ENCODE results near the gene KCNMB1. TPM values are rescaled to one million over a fixed set of nuclear protein-coding genes. Genes with fewer than 3 reads are reported as not detected.

The KCNMB1 gene
- polyA plus RNA-seq, 1 donor (not counting 4 experiments of a cell fraction or from before 2014, with no cell fraction given): not detected

DNA sequence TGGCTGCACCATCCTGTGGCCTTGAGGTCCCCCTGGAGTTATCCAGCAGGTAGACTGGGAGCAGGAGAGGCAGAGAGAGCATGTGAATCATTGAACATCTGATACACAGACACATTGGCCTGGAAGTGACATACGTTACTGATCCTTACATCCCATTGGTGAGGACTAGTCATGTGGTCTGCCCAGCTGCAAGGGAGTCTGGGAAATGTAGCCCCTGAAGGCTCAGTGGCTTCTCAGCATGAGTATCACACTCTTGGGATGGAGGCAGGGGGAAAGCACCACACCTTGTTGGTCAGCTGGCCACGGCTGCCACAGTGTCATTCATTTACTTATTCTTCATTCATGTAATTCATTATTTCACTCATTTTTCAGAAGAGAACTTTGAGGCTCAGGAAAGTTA lies 13.3 kb upstream of the KCNMB1 start:
- Histone ChIP-seq H3K27ac (ENCODE audit: control insufficient read depth, insufficient read depth, low read length) (no peak overlapping the region), H3K36me3 (ENCODE audit: control insufficient read depth in 2 of 2, extremely low read depth in 1 of 2, insufficient read depth in 2 of 2, low read length in 2 of 2) (no peaks in the 10 kb centered on the region), H3K79me2 (ENCODE audit: control insufficient read depth, insufficient read depth, low read length) (no peaks in the 10 kb centered on the region), H3K4me2 (ENCODE audit: control insufficient read depth, extremely low read depth, insufficient read depth, low read depth, low read length) (no peak overlapping the region), H3K4me3 (ENCODE audit: control insufficient read depth in 2 of 3, extremely low read depth in 1 of 3, insufficient read depth in 2 of 3, low read depth in 1 of 3, low read length in 3 of 3) (no peak overlapping the region), H3K9me3 (ENCODE audit: control insufficient read depth, low read depth, low read length) (no peaks in the 10 kb centered on the region), H3K9ac (ENCODE audit: control insufficient read depth, extremely low read depth, insufficient read depth, low read length) (no peak overlapping the region), H4K20me1 (ENCODE audit: control insufficient read depth, extremely low read depth, insufficient read depth, low read length) (no peaks in the 10 kb centered on the region), H3K27me3 (ENCODE audit: control insufficient read depth, extremely low read depth, insufficient read depth, low read length) (no peaks in the 10 kb centered on the region), H2AFZ (ENCODE audit: control insufficient read depth, low read length) (no peak overlapping the region), H3K4me1 (ENCODE audit: control insufficient read depth, extremely low read depth, insufficient read depth, low read length) (no peaks in the 10 kb centered on the region), H3K9me1 (ENCODE audit: control insufficient read depth, extremely low read depth, insufficient read depth, low read length) (no peaks in the 10 kb centered on the region)
- DNase-seq (ENCODE audit: low read depth, low spot score) (no peak), FAIRE-seq (no peak)
- dilution Hi-C loops (cut with MboI; ENCODE audit: extremely low pct_ligation_motif_present, low sequenced_read_pairs): no loop called here
- TF ChIP-seq, protein P1, sequence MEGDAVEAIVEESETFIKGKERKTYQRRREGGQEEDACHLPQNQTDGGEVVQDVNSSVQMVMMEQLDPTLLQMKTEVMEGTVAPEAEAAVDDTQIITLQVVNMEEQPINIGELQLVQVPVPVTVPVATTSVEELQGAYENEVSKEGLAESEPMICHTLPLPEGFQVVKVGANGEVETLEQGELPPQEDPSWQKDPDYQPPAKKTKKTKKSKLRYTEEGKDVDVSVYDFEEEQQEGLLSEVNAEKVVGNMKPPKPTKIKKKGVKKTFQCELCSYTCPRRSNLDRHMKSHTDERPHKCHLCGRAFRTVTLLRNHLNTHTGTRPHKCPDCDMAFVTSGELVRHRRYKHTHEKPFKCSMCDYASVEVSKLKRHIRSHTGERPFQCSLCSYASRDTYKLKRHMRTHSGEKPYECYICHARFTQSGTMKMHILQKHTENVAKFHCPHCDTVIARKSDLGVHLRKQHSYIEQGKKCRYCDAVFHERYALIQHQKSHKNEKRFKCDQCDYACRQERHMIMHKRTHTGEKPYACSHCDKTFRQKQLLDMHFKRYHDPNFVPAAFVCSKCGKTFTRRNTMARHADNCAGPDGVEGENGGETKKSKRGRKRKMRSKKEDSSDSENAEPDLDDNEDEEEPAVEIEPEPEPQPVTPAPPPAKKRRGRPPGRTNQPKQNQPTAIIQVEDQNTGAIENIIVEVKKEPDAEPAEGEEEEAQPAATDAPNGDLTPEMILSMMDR (optimal IDR thresholded peaks at IDR 0.05 in 1 of 3, IDR thresholded peaks at IDR 0.05 in 1 of 3, conservative IDR thresholded peaks at IDR 0.05 in 1 of 3; ENCODE audit: extremely low read depth in 1 of 3, insufficient read depth in 2 of 3, low read length in 3 of 3): no peak
- TF ChIP-seq EZH2 (IDR thresholded peaks at IDR 0.05; ENCODE audit: low read length): no peak

- H3K9me3 ChIP-seq (ENCODE audit: control insufficient read depth, low read depth, low read length): no peaks in the 10 kb centered on the region
- peaks cover 2% of the 10 kb centered on the region for H3K27me3 ChIP-seq (ENCODE audit: control insufficient read depth, extremely low read depth, insufficient read depth, low read length)
- H3K4me2 ChIP-seq (ENCODE audit: control insufficient read depth, extremely low read depth, insufficient read depth, low read depth, low read length): no peak overlapping the region
- no peak overlapping the region for H3K27ac ChIP-seq (ENCODE audit: control insufficient read depth, insufficient read depth, low read length)
- no peaks in the 10 kb centered on the region for H4K20me1 ChIP-seq (ENCODE audit: control insufficient read depth, extremely low read depth, insufficient read depth, low read length)
- DNase-seq (ENCODE audit: low read depth, low spot score) (no peak), FAIRE-seq (no peak)
- H3K4me1 ChIP-seq (ENCODE audit: control insufficient read depth, extremely low read depth, insufficient read depth, low read length): no peaks in the 10 kb centered on the region
- H3K9ac ChIP-seq (ENCODE audit: control insufficient read depth, extremely low read depth, insufficient read depth, low read length): no peak overlapping the region
- no peaks in the 10 kb centered on the region for H3K79me2 ChIP-seq (ENCODE audit: control insufficient read depth, insufficient read depth, low read length)
- no peak overlapping the region for H2AFZ ChIP-seq (ENCODE audit: control insufficient read depth, low read length)
- H3K4me3 ChIP-seq (ENCODE audit: control insufficient read depth in 2 of 3, extremely low read depth in 1 of 3, insufficient read depth in 2 of 3, low read depth in 1 of 3, low read length in 3 of 3): no peak overlapping the region
- H3K36me3 ChIP-seq (ENCODE audit: control insufficient read depth in 2 of 2, extremely low read depth in 1 of 2, insufficient read depth in 2 of 2, low read length in 2 of 2): no peaks in the 10 kb centered on the region
- no peaks in the 10 kb centered on the region for H3K9me1 ChIP-seq (ENCODE audit: control insufficient read depth, extremely low read depth, insufficient read depth, low read length)
- TF ChIP-seq EZH2 (IDR thresholded peaks at IDR 0.05; ENCODE audit: low read length): no peak
- TF ChIP-seq, protein P1 (optimal IDR thresholded peaks at IDR 0.05 in 1 of 3, IDR thresholded peaks at IDR 0.05 in 1 of 3, conservative IDR thresholded peaks at IDR 0.05 in 1 of 3; ENCODE audit: extremely low read depth in 1 of 3, insufficient read depth in 2 of 3, low read length in 3 of 3): no peak
- dilution Hi-C loops (cut with MboI; ENCODE audit: extremely low pct_ligation_motif_present, low sequenced_read_pairs): no loop called here
These were observed 7.9 kb upstream of the KCNMB1 start for GRCh38 chr5:170397059-170397458.
